HK-2 (cell line): ENCODE data around the gene PTPN13.
"Not testable (repeated sequence)": the region's sequence is repeated elsewhere in the genome, so short reads cannot be mapped to it uniquely, and the experiment has no call there.

Experiments
- DNase-seq: peaks from one replicate; pipeline ENCODE4 v3.0.0-alpha.2; 2018; ENCODE audit not compliant: unreplicated experiment

Gene PTPN13

DNA sequence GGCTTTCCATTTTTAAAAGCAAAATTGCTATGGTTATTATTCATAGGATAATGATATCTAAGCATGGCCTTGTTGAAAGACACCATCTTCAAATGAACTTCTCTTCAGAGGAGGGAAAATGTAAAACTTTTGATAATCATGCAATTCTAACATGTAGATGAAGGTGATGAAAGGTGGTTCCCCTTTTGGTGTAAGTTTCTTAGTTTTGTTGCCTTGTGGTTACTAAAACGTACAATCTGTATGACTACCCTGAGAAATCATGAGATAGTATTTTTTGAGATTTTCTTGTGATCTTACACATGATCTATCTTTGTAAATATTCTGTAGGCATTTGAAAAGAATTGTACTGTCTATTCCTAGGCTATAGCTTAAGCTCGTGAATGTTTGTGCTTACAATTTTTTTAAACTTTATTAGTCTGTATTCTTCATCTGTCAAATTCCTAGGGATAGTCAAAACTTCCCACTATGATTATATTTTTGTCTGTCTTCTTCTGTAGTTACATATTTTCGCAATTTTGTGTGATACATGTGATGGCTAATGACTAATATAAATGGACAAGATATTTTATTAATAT, 47.5 kb downstream of the PTPN13 start:
- DNase-seq: no peak

DNA sequence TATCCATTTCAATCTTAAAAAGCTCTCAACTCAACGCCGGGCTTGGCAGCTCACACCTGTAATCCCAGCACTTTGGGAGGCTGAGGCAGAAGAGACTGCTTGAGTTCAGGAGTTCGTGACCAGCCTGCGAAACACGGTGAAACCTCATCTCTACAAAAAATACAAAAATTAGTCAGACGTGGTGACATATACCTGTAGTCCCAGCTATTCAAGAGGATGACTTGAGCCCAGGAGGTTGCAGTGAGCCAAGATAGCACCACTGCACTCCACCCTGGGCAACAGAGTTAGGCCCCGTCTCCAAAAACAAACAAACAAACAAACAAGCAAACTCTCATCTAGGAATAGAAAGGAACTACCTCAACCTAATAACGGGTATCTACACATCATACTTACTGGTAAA, 50.8 kb downstream of the PTPN13 start:
- DNase-seq: no peak

DNA sequence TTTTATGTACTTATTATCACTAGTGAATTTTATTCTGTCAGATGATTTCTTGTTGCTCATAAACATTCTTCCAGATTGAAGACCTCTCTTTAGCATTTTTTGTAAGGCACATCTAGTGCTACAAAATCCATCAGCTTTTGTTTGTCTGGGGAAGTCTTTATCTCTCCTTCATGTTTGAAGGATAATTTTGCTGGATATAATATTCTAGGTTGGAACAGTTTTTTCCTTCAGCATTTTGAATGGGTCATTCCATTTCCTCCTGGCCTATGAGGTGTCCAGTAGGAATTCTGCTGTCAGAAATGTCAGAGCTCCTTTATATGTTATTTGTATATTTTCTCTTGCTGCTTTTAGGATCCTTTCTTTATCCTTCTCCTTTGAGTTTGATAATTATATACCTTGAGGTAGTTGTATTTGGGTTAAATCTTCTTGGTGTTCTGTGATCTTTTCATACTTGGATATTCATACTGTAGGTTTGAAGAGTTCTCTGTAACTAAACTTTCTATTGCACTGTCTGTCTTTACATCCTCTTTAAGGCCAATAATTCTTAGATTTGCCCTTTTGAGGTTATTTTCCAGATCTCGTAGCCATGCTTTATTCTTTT, 58.3 kb downstream of the PTPN13 start:
- no peak for DNase-seq

DNA sequence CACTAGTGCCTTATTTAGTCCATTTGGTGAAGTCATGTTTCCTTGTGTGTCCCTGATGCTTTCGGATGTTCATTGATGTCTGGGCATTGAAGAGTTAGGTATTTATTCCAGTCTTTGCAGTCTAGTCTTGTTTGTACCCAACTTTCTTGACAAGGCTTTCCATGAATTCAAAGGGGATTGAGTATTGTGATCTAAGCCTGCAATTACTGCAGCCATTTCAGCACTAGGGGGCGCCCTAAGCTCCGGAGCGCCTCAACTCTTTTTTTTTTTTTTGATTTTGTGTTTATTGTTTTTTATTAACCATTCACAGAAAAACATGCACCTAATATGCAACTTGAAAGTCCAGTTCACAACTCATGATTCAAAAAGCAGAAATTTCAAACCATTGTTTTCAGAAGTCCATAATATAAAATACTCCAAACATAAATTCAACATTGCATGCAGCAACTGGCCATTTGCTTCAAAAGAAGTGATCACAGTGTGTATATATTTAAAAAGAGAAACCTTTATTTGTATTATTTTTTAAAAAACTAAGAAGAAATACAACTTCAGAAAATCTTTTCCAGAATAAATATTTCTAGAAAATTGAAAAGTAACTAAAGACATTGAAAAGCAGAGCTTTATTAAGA, 59.2 kb downstream of the PTPN13 start:
- no peak for DNase-seq

DNA sequence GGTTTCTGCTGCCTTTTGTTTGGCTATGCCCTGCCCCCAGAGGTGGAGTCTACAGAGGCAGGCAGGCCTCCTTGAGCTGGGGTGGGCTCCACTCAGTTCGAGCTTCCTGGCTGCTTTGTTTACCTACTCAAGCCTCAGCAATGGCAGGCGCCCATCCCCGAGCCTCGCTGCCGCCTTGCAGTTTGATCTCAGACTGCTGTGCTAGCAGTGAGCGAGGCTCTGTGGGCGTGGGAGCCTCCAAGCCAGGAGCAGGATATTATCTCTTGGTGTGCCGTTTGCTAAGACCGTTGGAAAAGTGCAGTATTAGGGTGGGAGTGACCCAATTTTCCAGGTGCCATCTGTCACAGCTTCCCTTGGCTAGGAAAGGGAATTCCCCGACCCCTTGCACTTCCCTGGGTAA, 62.7 kb downstream of the PTPN13 start:
- not testable (repeated sequence) for DNase-seq

DNA sequence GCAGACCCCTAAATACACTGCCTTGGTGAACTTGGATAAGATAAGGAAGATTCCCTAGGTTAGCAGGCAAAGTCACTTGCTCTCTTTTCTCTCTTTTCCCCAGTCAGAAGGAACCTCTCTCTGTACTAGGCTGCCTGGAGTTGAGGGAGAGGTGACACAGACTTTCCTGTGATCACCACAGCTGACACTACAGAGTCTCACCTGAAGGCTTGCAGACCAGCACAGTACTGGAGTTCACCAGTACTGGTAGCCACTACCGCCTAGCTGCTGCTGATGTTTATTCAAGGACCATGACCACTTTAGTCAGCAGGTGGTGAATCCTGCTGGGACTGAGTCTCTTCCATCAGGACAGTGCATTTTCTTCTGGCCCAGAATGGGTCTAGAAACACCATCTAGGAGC, 63.3 kb downstream of the PTPN13 start:
- DNase-seq: no peak

DNA sequence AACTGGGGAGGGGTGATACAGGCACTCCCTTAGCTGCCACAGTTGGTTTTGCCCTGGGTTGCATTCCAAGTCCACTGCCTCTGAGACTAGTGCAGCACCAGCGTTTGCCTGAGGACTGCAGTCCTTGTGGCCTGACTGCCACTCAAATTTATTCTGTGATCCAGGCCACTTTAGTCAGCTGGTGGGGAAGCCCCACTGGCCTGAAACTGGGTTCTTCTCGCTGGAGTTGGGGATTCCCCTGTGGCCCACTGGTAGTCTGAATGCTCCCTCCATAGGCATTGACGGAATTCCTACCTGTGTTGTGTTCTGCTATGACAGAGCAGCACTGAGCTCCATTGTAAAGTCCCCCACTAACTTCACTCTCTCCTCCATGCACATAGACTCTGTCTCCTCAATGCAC, 63.8 kb downstream of the PTPN13 start:
- no peak for DNase-seq

DNA sequence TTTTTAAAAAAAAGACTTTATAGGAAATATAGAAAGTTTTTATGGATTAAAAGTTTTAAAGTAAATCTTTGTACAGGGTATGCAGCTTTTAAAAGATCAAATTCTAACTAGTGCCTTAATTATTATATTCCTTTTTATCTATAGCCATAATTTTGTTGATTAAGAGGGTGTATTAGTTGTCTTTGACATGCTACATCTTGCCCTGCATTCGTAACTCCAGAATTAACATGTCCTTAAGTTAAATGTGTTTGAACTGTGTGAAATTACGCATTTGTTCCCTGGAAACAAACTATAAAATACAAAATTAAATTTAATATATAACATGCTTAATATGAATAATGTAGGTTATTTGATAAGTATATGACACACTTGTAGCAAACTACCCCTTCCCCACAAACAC, 66.3 kb downstream of the PTPN13 start:
- DNase-seq: no peak

DNA sequence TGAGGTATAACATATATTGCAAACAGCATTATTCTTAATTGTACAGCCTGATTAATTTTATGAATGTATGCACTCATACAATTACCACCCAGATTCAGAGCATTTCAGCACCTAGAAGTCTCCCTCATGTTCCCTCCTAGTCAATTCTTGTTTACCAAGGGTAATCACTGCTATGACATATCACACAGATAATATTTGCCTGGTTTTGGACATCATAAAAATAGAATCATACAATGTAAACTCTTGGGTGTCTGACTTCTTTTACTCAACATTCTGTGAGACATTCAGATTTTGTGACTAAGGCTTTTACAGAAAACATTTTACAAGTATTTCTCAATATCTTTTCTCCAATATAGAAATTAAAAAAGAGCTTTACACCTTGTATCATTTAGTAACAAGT, 66.9 kb downstream of the PTPN13 start:
- no peak for DNase-seq

DNA sequence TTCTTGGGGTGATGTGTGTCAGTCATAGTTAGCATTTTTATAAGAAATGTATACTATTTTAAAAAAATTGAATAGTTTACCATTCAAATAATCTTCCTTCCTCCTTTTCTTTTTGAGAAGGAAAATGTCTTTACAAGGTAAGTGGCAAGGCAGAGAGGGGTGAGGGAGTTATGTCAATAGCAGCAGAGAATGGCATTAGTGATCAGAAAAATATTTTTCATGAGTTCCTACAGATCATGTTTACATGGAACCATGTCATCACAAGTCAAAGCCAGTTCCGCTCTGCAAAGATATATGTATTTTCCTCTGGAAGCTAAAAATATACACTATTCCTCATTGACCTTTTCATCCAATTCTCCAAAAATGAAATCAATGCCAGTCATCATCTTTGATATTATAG, 67.3 kb downstream of the PTPN13 start:
- no peak for DNase-seq

DNA sequence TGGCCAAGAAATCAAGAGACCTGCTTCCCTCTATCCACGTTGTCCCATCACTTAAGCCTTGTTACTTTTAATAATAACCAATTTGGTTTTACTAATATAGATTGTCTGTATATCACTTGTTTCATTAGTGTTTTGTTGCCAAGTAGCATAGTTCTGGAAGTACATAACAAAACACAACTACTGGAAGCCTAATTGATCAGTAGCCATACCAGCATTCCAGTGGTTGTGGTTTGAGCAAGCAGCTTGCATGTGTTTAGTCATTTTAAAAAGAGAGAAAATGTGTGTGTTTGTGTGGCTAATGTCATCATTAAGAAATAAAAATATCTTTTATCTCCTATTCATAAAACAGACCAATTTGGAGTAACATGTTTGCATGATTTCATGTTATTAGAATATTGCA, 70.8 kb downstream of the PTPN13 start:
- DNase-seq: no peak

DNA sequence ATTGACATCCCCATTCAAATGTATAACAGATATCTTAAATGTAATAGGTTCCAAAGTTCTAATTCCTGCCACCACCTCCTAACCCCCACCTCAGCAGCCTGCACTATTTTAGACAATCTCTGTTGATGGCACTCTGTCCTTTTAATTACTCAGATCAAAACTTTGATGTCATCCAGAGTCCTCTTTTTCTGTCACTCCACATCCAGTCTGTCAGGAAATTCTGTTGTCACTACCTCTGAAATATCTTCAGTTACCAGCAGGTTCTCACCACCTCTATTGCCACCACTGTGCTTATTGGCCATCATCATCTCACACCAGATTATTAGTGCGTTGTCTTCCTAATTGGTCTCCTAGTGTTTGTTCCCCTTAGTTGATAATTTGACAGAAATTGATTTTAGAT, 76.2 kb downstream of the PTPN13 start:
- DNase-seq: no peak

DNA sequence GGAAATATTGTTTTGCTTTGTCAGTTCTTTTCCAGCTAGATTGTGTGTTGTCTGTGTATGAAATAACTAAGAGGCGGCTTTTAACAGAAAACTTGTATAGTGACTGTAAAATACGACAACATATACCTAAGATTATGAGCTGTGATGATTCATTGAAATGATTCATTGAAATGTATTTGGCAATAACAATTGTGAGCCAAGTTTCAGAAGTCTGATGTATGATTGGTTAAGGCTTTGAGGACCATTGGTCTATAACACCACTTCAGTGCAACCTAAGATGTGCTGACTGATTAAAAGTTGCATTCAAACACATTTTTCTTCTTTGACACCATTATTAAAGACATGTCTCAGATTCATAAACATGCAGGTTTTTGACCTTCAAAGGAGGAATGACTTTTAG, 76.6 kb downstream of the PTPN13 start:
- no peak for DNase-seq

DNA sequence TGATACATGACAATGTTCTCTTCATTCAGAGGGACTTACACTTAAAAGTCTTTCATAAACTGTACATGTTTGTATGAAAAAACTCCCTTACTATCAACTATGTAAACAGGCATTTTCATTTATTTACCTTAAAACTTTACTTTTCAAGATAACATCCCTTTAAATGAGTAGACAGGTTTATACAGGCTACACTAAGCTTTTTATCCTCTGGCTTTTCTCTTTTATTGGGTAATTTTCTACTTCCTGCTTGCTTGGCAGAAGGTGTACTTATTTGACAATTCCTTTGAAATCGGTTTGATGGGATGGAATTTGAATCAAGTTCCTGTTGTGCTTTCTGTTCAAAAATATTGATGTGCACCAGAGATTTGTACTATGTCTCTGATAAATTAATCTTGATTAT, 81.4 kb downstream of the PTPN13 start:
- no peak for DNase-seq

DNA sequence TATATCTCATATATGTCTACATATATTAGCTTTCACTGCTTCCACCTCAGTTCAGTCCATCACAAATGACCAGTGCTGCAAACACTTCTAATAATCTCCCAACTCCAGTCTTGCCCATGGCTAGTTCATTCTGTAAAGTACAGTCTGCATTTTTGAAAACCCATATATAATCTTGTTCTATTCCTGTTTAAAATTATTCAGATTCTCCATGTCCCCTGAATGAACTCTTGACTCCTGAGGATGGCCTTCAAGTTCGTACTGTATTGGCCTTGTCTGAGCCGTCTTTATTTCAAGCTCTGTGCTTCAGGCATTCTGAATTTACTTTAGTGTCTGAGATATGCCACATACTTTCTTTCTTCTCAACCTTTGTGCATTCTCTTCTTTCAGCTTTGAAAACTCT, 84.7 kb downstream of the PTPN13 start:
- no peak for DNase-seq

DNA sequence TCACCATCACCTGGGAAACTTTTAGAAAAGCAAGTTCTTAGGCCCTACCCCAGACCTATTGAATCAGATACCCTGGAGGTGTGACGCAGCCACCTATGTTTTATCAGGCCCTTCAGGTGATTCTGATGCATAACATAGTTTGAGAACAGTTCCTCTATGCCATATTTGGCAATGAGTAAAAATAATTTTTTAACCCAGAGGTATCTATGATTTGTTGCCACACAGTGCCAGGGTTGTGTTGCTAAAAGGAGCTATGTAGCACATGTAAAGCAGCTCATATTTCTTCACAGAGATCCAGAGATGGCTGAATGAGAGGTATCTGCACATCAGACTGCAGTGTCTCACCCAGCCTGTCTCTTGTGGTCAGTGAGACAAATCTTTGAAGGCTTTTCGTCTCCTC, 85.3 kb downstream of the PTPN13 start:
- no peak for DNase-seq

DNA sequence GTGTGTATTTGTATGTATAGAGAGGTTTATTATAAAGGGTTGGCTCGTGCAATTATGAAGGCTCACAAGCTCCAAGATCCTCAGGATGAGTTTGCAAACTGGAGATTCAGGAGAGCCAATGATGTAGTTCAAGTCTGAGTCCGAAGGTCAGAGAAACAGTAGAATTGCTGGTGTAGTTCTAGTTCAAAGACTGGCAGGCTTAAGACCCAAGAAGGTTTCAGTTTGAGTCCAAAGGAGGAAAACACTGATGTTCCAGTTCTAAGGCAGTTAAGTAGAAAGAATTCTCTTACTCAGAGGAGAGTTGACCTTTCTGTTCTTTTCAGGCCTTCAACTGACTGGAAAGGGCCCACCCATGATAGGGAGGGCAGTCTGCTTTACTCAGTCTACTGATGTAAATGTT, 89.1 kb downstream of the PTPN13 start:
- no peak for DNase-seq

DNA sequence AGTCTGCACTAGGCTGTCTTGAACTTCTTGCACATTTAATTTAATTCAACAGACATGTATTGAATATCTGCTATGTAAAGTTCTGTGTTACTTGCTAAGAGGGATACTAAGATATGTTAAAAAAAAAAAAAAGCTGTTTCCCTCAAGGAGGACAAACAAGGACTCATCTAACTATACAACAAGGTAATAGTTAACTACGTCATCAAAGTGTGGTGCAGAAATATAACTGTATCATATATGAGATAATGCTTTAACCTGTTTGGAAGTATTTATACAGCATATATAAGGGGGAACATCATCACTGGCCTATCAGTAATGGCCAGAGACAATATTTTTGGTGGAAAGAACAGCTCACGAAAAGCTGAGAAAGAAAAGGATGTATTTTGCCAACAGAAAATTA, 89.9 kb downstream of the PTPN13 start:
- no peak for DNase-seq

DNA sequence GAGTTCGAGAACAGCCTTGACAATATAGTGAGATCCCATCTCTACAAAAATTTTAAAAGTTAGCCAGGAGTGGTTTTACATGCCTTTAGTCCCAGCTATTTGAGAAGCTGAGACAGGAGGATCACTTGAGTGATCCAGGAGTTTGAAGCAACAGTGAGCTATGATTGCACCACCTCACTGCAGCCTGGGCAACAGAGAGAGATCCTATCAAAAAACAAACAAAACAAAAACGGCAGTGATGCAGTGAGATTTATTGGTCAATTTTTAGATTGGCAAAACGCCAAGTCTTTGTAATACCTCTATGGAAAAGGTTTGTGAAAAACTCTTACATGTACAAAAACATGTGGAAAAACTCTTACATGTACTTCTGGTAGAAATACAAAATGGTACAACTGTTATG, 91.3 kb downstream of the PTPN13 start:
- DNase-seq: no peak

DNA sequence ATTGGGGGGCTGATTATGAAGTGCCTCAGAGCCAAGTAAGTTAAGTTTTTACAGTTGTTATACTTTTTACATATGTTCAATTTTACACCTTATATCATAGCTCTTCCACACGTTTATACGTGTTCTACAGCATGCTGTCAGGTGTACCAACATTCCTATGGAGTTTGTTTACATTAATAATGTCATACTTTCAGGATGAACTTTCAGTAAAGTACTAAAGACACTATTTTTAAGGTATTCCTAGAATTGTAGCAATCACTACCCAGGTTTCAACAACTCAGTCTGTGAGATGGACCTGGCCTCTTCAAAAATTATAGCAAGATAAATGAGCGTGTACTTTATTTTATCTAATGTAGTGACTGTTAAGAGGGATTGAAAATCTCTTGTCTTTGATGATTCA, 92.6 kb downstream of the PTPN13 start:
- DNase-seq: no peak

DNA sequence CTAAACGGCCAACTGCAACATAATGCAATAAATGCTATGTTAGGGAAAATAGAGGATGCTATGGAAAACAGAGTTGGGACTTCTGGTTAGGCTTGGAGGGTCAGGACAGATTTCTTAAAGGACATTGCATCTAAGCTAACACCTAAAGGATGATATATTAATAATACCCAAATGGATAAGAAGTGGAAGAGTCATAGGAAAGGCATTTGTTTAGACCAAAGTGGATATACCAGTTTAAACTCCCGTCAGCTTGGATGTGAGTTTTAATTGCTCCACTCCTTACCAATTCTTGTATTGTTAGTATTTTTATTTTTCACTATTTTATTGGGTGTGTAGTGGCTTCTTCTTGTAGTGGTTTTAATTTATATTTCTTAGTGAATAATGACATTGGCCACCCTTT, 93.9 kb downstream of the PTPN13 start:
- DNase-seq: no peak

DNA sequence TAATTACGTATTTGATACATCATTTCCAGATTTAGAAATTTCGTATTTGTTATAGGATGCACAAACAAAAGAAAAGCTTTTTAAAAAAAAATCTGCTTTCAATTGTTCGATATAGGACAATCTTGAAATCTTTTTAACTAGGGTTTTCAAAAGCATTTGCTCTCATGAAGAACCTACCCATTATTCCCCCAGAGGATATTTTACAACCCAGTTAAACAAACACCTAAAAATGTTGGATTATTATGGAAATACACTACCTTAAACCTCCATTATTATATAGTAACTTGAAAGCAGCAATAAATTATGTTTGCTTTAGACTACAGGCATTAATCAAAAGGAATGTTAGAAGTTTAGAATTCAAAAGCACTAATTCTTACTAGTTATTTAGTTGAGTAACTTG, 110.5 kb downstream of the PTPN13 start:
- no peak for DNase-seq

DNA sequence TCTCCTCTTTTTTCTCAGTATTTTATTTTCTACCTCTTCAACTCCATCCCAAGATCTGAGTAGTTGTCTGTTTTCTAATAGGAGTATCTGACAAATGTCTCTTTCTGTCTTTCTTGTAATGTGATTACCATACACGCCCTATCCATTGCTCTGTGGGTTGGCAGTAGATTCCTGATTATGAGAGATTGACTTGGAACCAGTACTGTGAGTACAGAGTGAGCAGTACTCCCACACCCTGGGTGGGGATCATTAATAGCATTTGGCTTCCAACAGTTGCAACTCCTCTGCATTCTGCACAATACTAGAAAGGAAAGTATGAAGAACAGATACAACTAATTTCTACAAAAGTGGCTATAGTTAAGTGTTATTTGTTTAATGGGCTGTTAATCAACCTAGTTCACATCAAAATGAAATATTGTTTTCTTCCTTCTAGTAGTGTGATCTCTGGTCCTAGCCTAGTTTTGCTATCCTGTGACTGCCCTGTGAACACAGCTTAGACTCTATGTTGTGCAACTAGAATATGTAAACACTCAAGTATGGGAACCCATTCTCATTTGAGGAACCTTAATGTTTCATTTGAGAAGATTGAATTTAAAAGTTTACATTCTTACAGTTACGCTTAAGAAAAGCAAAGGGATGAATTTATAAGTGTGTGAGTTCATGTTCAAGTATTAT, 112.9 kb downstream of the PTPN13 start:
- no peak for DNase-seq
